ENCODE data around the gene ASAP2.
"Not testable (repeated sequence)": the region's sequence is repeated elsewhere in the genome, so short reads cannot be mapped to it uniquely, and the experiment has no call there.

GRCh38 chr2:9398251-9398650 is 191.6 kb downstream of the ASAP2 start:
- not testable (repeated sequence) for TF ChIP-seq EZH2 (IDR thresholded peaks at IDR 0.05); POLR2AphosphoS5 (IDR thresholded peaks at IDR 0.05; ENCODE audit: borderline replicate concordance, low read depth, low read length); FOXP2 (optimal IDR thresholded peaks at IDR 0.05; ENCODE audit: control extremely low read depth, extremely low read length, insufficient read depth)

Measured in SK-N-MC (cell line).